ENCODE data around the gene ERC2.

- TF ChIP-seq, protein P1, sequence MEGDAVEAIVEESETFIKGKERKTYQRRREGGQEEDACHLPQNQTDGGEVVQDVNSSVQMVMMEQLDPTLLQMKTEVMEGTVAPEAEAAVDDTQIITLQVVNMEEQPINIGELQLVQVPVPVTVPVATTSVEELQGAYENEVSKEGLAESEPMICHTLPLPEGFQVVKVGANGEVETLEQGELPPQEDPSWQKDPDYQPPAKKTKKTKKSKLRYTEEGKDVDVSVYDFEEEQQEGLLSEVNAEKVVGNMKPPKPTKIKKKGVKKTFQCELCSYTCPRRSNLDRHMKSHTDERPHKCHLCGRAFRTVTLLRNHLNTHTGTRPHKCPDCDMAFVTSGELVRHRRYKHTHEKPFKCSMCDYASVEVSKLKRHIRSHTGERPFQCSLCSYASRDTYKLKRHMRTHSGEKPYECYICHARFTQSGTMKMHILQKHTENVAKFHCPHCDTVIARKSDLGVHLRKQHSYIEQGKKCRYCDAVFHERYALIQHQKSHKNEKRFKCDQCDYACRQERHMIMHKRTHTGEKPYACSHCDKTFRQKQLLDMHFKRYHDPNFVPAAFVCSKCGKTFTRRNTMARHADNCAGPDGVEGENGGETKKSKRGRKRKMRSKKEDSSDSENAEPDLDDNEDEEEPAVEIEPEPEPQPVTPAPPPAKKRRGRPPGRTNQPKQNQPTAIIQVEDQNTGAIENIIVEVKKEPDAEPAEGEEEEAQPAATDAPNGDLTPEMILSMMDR (IDR thresholded peaks at IDR 0.05; ENCODE audit: low read depth, low read length) = no peak
- no peak for TF ChIP-seq POLR2A (IDR thresholded peaks at IDR 0.05; ENCODE audit: extremely low read depth, insufficient read length)
- TF ChIP-seq, protein P2, sequence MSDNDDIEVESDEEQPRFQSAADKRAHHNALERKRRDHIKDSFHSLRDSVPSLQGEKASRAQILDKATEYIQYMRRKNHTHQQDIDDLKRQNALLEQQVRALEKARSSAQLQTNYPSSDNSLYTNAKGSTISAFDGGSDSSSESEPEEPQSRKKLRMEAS (IDR thresholded peaks at IDR 0.05; ENCODE audit: low read depth, low read length) = no peak
- no peak for TF ChIP-seq MYC (IDR thresholded peaks at IDR 0.05; ENCODE audit: low read depth, low read length)
These were observed 743.9 kb downstream of the ERC2 start for GRCh38 chr3:55724407-55724784.

Measured in NB4 (cell line).